Measurements from ENCODE around the gene SDCCAG8. TPM values are rescaled to one million over a fixed set of nuclear protein-coding genes. Genes with fewer than 3 reads are reported as not detected.

SDCCAG8 gene
- total RNA-seq, 2 donors from 2014 or later = 49.0 to 56.4 TPM

DNA sequence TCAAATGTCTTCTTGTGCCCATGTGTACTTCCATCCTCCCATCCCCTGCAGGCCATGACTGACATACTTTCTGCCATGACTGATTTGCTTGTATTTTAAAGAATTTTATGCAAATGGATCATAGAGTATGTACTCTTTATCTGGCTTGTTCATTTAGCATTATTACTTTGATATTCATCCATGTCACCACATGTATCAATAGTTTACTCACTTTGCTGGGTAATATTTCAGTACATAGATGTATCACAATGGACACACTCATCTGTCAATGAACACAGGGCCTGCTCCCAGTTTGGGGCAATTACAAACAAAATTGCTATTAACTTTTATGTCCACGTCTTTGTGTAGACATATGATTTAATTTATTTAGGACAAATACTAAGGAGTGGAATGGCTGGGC lies 259.1 kb downstream of the SDCCAG8 start:
- TF ChIP-seq, protein P1, sequence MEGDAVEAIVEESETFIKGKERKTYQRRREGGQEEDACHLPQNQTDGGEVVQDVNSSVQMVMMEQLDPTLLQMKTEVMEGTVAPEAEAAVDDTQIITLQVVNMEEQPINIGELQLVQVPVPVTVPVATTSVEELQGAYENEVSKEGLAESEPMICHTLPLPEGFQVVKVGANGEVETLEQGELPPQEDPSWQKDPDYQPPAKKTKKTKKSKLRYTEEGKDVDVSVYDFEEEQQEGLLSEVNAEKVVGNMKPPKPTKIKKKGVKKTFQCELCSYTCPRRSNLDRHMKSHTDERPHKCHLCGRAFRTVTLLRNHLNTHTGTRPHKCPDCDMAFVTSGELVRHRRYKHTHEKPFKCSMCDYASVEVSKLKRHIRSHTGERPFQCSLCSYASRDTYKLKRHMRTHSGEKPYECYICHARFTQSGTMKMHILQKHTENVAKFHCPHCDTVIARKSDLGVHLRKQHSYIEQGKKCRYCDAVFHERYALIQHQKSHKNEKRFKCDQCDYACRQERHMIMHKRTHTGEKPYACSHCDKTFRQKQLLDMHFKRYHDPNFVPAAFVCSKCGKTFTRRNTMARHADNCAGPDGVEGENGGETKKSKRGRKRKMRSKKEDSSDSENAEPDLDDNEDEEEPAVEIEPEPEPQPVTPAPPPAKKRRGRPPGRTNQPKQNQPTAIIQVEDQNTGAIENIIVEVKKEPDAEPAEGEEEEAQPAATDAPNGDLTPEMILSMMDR (IDR thresholded peaks at IDR 0.05) = no peak
- no peak for TF ChIP-seq POLR2A (IDR thresholded peaks at IDR 0.05)
- H3K4me3 ChIP-seq = no peak overlapping the region
- H3K36me3 ChIP-seq (replicated peaks in 1 of 2; ENCODE audit: insufficient read depth in 1 of 2, low read depth in 2 of 2) = no peaks in the 10 kb centered on the region
- H3K27ac ChIP-seq = no peak overlapping the region
- H3K4me1 ChIP-seq = no peaks in the 10 kb centered on the region
- ATAC-seq (no peak), DNase-seq (no peak)
- no peaks in the 10 kb centered on the region for H3K27me3 ChIP-seq
- intact Hi-C loops (cut with DNase I) = no loop called here
- WGBS, 2 donors = 75 to 76% methylated on average over 1 of the region's 1 CpG
- no peaks in the 10 kb centered on the region for H3K9me3 ChIP-seq

- Histone ChIP-seq H3K27me3 (no peaks in the 10 kb centered on the region), H3K27ac (no peak overlapping the region), H3K9me3 (no peaks in the 10 kb centered on the region), H3K36me3 (replicated peaks in 1 of 2; ENCODE audit: insufficient read depth in 1 of 2, low read depth in 2 of 2) (no peaks in the 10 kb centered on the region), H3K4me1 (no peaks in the 10 kb centered on the region), H3K4me3 (no peak overlapping the region)
- DNase-seq = no peak
- intact Hi-C loops (cut with DNase I) = no loop called here
- 70 to 80% methylated on average over 1 of the region's 1 CpG for WGBS, 2 donors
- TF ChIP-seq POLR2A (IDR thresholded peaks at IDR 0.05) = no peak
- TF ChIP-seq, protein P1 (IDR thresholded peaks at IDR 0.05) = no peak
- ATAC-seq = no peak
Observed at GRCh38 chr1:243520831-243521230, 265.0 kb downstream of the SDCCAG8 start.

DNA sequence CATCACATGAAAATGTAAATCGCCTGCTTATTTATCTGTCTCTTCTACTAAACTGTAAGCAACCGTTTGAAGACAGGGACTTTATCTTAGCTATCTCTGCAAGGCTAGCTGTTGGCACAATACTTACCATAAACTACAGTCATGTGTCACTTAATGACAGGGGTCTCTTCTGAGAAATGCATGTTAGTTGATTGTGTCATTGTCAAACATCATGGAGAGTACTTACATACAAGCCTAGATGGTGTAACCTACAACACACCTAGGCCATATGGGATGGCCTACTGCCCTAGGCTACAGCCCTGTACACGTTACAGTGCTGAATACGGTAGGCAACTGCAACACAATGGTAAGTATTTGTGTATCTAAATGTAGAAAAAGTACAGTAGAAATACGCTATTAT lies 267.9 kb downstream of the SDCCAG8 start:
- no peak overlapping the region for H3K4me3 ChIP-seq
- H3K27ac ChIP-seq = no peak overlapping the region
- H3K36me3 ChIP-seq (replicated peaks in 1 of 2; ENCODE audit: insufficient read depth in 1 of 2, low read depth in 2 of 2) = no peaks in the 10 kb centered on the region
- no peak for DNase-seq
- no peak for ATAC-seq
- H3K9me3 ChIP-seq = no peaks in the 10 kb centered on the region
- intact Hi-C loops (cut with DNase I) = no loop called here
- no peaks in the 10 kb centered on the region for H3K4me1 ChIP-seq
- no peaks in the 10 kb centered on the region for H3K27me3 ChIP-seq
- WGBS, 2 donors = 84 to 86% methylated on average over 5 of the region's 5 CpGs
- TF ChIP-seq, protein P1 (IDR thresholded peaks at IDR 0.05) = no peak
- no peak for TF ChIP-seq POLR2A (IDR thresholded peaks at IDR 0.05)

GRCh38 chr1:243525085-243525487 lies 269.2 kb downstream of the SDCCAG8 start:
- TF ChIP-seq, protein P1 (IDR thresholded peaks at IDR 0.05) = no peak
- TF ChIP-seq POLR2A (IDR thresholded peaks at IDR 0.05) = no peak
- no peak overlapping the region for H3K27ac ChIP-seq

DNA sequence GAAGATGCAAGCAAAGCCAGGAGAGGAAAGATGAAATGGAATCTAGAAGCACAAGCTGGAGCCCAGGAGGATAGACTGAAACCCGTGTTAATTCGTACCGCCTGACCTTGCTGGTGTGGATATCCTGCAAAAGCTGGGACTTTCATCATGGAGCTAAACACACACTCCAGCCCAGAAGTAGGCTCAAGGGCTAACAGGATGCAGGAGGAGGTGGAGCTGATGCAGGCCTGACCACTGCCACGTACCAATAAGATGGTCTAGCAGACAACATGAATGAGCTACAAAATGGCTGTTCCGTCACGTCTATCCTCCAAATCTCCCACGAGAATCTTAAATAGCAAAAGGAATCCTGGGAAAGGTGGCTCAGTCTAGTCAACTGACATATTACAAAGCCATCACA lies 270.3 kb downstream of the SDCCAG8 start:
- no peak overlapping the region for H3K4me3 ChIP-seq
- no peak for TF ChIP-seq POLR2A (IDR thresholded peaks at IDR 0.05)
- TF ChIP-seq, protein P1 (IDR thresholded peaks at IDR 0.05) = no peak
- no peak for ATAC-seq

More at GRCh38 chr1:243525085-243525487, 269.2 kb downstream of the SDCCAG8 start:
- no peaks in the 10 kb centered on the region for H3K9me3 ChIP-seq
- ATAC-seq (no peak), DNase-seq (no peak)
- 71 to 86% methylated on average over 2 of the region's 2 CpGs for WGBS, 2 donors
- H3K36me3 ChIP-seq (replicated peaks in 1 of 2; ENCODE audit: insufficient read depth in 1 of 2, low read depth in 2 of 2) = no peaks in the 10 kb centered on the region
- intact Hi-C loops (cut with DNase I) = no loop called here
- no peaks in the 10 kb centered on the region for H3K27me3 ChIP-seq
- H3K4me1 ChIP-seq = no peaks in the 10 kb centered on the region
- H3K4me3 ChIP-seq = no peak overlapping the region

More for the DNA sequence above, 270.3 kb downstream of the SDCCAG8 start:
- H3K4me1 ChIP-seq = no peaks in the 10 kb centered on the region
- WGBS, 2 donors = 95 to 97% methylated on average over 7 of the region's 7 CpGs
- intact Hi-C loops (cut with DNase I) = no loop called here
- no peak for DNase-seq
- no peak overlapping the region for H3K27ac ChIP-seq
- H3K36me3 ChIP-seq (replicated peaks in 1 of 2; ENCODE audit: insufficient read depth in 1 of 2, low read depth in 2 of 2) = no peaks in the 10 kb centered on the region
- H3K27me3 ChIP-seq = no peaks in the 10 kb centered on the region
- no peaks in the 10 kb centered on the region for H3K9me3 ChIP-seq

Measured in body of pancreas (tissue), 4 donors.